T-helper 17 cell (primary cell): ENCODE data around the gene DQX1. TPM values are rescaled to one million over a fixed set of nuclear protein-coding genes. Genes with fewer than 3 reads are reported as not detected.

Experiments
- ATAC-seq: fragments of 150-1000 bp; cut with Tn5 transposase; 2 replicates; pipeline ENCODE4 v1.10.0; 2021; ENCODE audit warnings: mild to moderate bottlenecking, moderate library complexity
- DNase-seq, 3 donors: peaks; one replicate each; pipeline versions ENCODE4 v3.0.0 to v3.0.0-alpha.2; 2020 to 2021
- H3K9me3 ChIP-seq: one replicate; pipeline ENCODE4 v1.7.0; 2013; ENCODE audit warnings: low read length, mild to moderate bottlenecking; ENCODE audit not compliant: control insufficient read depth, poor library complexity, severe bottlenecking
- H3K27ac Mint-ChIP-seq: one replicate; pipeline ENCODE4 v1.8.0; 2022; ENCODE audit warnings: mild to moderate bottlenecking, moderate library complexity, mixed read lengths
- H3K27me3 Mint-ChIP-seq: one replicate; pipeline ENCODE4 v1.8.0; 2022; ENCODE audit warnings: mixed read lengths
- H3K36me3 Mint-ChIP-seq: one replicate; pipeline ENCODE4 v1.8.0; 2022; ENCODE audit warnings: low read depth, mixed read lengths
- H3K4me1 Mint-ChIP-seq: one replicate; pipeline ENCODE4 v1.8.0; 2022; ENCODE audit warnings: mild to moderate bottlenecking, mixed read lengths
- H3K4me3 Mint-ChIP-seq: one replicate; pipeline ENCODE4 v1.8.0; 2022; ENCODE audit warnings: mild to moderate bottlenecking, moderate library complexity, mixed read lengths
- total RNA-seq, 4 donors: library from RNA in 2 of 4; stranded (reverse) in 2 of 4; gene quantifications; one replicate each; pipeline ENCODE4 v1.2.3 and lab custom pipeline; 2022 to 2026

Gene DQX1
- total RNA-seq, 2 donors from 2014 or later: 0.23 TPM; not detected in 1

DNA sequence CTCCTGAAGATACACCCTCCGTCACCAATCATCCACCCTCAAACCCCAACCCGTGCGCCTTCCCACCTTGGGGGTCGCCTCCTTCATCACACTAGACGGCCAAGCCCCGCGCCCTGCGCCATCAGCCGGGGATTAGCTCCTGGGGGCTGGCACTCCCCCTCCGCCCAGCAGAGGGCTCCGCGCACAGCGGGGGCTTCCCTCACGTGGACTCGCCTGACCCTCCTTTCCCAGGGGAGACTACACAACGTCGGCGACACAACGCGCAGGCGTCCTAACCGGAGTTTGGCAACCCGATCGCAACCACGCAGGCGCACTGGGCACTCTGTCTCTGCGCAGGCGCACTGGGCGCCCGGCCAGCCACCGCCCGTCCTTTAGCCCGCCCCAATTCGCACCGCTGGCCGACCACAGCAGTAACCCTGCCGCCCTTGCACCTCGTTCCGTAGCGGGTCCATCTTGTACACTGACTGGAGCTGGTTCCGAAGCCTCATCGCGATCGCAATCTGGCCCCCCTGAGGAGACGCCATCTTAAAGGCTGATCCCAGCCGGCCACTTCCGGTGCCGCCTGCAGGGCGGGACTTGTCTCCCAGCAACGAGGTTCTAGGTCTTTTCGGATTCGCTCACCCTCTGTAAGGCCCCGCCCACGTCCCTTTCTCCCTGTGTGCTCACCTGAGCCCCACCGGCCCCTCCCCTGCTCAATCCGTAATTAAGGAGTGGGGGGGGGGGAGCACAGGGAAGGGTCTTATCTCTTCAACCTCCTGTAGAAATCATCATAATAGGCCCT lies 18.7 kb downstream of the DQX1 start, which contains the start of gene PCGF1:
Gene PCGF1, minus strand, starts transcription at position 551 of the 781 bp plus-strand sequence. Its CDS starts 27 bp downstream, at position 524.
- H3K9me3 ChIP-seq: no peaks in the 10 kb centered on the region
- Mint-ChIP-seq H3K4me1 (peaks cover 38% of the 10 kb centered on the region), H3K27ac (peak within 1 kb of the TSS; percentile 100), H3K36me3 (peaks cover 13% of the 10 kb centered on the region), H3K4me3 (peak within 1 kb of the TSS; percentile 99), H3K27me3 (peaks cover 33% of the 10 kb centered on the region)
- peak; percentile 96 for ATAC-seq
- DNase-seq: peak; percentile 92 to 97 (median 96)

GRCh38 chr2:74505448-74506246 lies 20.4 kb downstream of the DQX1 start:
- DNase-seq: no peak
- no peak for ATAC-seq
- peaks cover 13% of the 10 kb centered on the region for H3K36me3 Mint-ChIP-seq
- no peaks in the 10 kb centered on the region for H3K9me3 ChIP-seq
- peak overlapping the region; percentile 56 for H3K27ac Mint-ChIP-seq
- H3K4me3 Mint-ChIP-seq: no peak overlapping the region
- H3K4me1 Mint-ChIP-seq: peaks cover 41% of the 10 kb centered on the region
- H3K27me3 Mint-ChIP-seq: peaks cover 50% of the 10 kb centered on the region

DNA sequence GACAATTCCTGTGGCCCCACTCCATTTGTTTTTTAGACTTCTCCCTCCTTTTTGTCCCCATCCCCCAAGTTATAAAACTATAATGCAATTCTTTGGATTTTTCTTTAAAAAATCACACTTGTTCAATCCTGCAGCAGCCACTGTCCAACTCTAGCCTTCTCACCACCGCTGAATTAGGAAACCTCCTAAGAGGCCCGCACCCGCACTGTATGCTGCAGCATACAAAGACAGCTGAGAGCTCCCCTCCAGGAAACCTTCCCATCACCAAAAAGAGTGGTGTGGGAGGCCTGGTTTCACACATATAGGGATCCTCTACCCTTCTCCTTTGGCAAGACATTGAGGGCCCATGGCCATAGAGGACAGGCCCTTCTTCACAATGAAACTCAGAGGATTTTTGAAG lies 21.4 kb downstream of the DQX1 start:
- Mint-ChIP-seq H3K27me3 (peaks cover 59% of the 10 kb centered on the region), H3K4me1 (peaks cover 38% of the 10 kb centered on the region)

GRCh38 chr2:74503506-74504475 lies 22.2 kb downstream of the DQX1 start:
- Mint-ChIP-seq H3K4me1 (peaks cover 42% of the 10 kb centered on the region), H3K4me3 (peak overlapping the region; percentile 75), H3K27me3 (peaks cover 64% of the 10 kb centered on the region), H3K27ac (peak overlapping the region; percentile 56), H3K36me3 (peaks cover 13% of the 10 kb centered on the region)
- H3K9me3 ChIP-seq: no peaks in the 10 kb centered on the region
- no peak for ATAC-seq
- no peak for DNase-seq

More for the DNA sequence above, 21.4 kb downstream of the DQX1 start:
- no peak for DNase-seq
- Mint-ChIP-seq H3K4me3 (no peak overlapping the region), H3K36me3 (peaks cover 13% of the 10 kb centered on the region), H3K27ac (peak overlapping the region; percentile 56)
- no peak for ATAC-seq
- no peaks in the 10 kb centered on the region for H3K9me3 ChIP-seq

DNA sequence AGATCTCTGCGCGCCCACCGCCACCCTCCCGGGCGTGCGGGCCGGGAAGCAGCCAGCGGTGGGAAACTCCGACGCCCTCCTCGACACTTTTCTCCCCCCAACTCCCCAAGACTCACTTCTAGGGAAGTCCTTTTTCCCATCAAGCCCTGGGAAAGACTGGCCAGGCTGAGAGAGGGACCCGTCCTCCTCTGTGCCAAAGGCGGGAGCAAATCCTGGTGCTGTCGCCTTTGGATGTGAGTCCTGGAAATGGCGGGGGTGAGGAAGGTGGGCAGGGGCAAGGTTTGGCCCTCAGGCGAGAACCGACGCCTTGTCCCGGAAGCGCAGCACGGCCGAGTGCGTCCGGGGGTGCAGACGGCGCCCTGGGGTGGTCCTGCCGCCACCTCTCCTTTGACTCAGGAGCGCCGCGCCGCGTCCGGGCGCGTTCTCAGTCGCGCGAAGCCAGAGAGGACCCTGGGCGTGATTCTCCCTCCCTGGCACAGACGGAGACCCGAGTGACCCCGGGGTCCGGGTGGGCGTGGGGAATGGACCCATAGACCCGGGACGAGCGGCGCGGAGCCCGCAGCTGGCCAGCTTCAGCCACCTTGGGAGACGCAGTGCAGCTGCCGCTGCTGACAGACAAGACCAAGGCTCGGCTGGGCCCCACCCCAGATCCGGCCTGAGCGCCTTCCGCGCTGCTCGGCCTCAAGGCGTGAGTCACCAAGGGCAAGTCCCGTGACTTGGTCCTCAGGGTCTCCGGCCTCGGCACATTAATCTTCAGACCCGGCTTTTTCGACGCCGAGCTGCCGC lies 23.1 kb downstream of the DQX1 start:
- H3K9me3 ChIP-seq: no peaks in the 10 kb centered on the region
- no peak overlapping the region for H3K27ac Mint-ChIP-seq
- ATAC-seq (no peak), DNase-seq (no peak)
- H3K27me3 Mint-ChIP-seq: peaks cover 71% of the 10 kb centered on the region
- H3K4me3 Mint-ChIP-seq: peak overlapping the region; percentile 75
- peaks cover 13% of the 10 kb centered on the region for H3K36me3 Mint-ChIP-seq
- peaks cover 42% of the 10 kb centered on the region for H3K4me1 Mint-ChIP-seq

GRCh38 chr2:74502147-74502719 lies 23.8 kb downstream of the DQX1 start:
- DNase-seq (no peak), ATAC-seq (no peak)
- Mint-ChIP-seq H3K4me3 (peak overlapping the region; percentile 75), H3K36me3 (peaks cover 11% of the 10 kb centered on the region), H3K27me3 (peaks cover 76% of the 10 kb centered on the region), H3K4me1 (peaks cover 39% of the 10 kb centered on the region), H3K27ac (no peak overlapping the region)
- H3K9me3 ChIP-seq: no peaks in the 10 kb centered on the region

DNA sequence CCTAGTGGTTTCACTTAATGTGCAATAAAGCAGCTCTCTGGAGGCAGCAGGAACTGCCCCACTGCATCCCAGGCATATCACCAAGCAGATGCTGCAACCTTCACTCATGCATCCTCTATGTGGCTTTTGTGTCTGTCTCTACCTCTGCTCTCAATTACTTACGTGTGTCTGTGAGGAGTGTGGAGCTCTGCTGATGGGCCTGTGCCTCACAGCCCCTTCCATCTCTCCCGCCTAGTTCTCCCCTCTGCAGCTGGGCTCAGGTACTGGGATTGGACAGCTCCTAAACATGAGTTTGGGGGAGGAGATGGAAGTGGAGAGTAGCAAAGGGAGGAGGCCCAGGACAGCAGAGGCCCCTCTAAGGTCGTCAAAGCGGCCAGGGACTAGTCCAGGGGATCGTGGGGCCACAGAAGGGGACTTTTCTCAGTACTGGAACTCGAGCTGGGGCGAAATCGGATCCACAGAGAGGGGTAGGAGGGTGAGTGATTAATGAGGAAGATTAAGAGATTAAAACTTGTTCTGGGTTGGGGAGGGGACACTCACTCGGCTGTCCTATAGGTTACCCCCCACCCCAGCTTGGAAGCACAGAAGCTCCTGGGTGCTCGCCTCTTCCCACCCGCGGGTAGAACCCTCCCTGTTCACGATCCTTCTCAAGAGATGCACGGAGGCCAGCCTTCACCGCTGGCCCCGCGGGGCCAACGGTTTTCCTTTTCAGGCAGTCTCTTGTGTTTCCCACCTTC lies 24.5 kb downstream of the DQX1 start:
- Mint-ChIP-seq H3K27me3 (peaks cover 73% of the 10 kb centered on the region), H3K36me3 (peaks cover 11% of the 10 kb centered on the region), H3K27ac (peak overlapping the region; percentile 2), H3K4me3 (peak overlapping the region; percentile 71), H3K4me1 (peaks cover 32% of the 10 kb centered on the region)
- DNase-seq: no peak
- H3K9me3 ChIP-seq: no peaks in the 10 kb centered on the region
- no peak for ATAC-seq

DNA sequence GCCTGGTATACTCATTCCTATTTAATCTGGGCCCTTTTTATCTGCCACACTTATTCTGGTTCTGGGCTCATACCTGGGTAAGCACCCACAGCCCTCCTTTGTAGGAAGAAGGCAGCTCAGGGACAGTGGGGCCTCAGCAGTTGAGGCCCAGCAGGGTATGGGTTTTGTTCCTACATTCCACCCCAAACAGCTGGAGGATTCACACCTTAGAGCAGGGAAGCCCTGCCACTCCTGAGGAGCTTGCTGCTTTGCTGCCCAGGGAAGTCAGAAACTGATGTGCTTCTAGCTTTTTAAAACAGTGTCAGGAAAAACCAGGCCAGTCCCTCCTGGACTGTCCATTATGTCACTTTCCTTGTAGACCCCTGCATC lies 25.5 kb downstream of the DQX1 start:
- ATAC-seq (no peak), DNase-seq (no peak)
- Mint-ChIP-seq H3K4me1 (peaks cover 33% of the 10 kb centered on the region), H3K27me3 (peaks cover 73% of the 10 kb centered on the region), H3K4me3 (no peak overlapping the region), H3K27ac (no peak overlapping the region), H3K36me3 (peaks cover 11% of the 10 kb centered on the region)
- no peaks in the 10 kb centered on the region for H3K9me3 ChIP-seq

DNA sequence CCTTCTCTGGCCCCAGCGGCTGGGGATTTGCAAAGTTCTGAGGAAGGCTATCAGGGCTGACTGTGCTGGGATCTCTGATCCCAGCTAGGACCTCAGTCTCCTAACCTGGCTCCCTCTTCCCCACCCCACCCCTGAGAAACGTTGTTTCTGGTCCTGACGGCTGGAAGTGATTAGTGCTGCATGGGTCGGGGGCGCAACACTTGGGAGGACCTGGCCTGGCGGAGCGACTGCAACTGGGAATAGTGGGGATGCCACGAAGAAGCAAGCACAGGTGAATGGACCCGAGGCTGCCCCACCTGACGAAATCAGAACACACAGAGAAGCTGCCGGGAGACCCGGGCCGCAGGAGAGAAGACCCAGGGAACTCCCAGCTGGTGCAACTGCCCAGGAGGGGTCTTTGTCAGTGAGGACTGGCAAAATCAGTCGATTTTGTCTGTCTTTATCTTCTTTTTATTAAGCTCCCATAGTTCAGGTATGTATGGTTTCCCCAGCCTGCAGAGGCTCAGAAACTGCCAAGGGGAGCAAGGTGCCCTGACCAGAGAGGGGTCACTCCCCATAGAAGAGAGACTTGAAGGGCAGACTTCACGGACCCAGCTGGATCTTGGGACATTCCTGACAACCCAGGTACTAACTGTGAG lies 26.0 kb downstream of the DQX1 start:
- no peak for DNase-seq
- Mint-ChIP-seq H3K4me3 (no peak overlapping the region), H3K27me3 (peaks cover 70% of the 10 kb centered on the region), H3K36me3 (peaks cover 10% of the 10 kb centered on the region), H3K4me1 (peaks cover 31% of the 10 kb centered on the region), H3K27ac (no peak overlapping the region)
- no peaks in the 10 kb centered on the region for H3K9me3 ChIP-seq
- no peak for ATAC-seq

GRCh38 chr2:74499267-74499939 lies 26.6 kb downstream of the DQX1 start, which contains the start of gene LBX2:
Gene LBX2 (minus strand): TSS chr2:74499603. CDS start chr2:74499537, 66 bp downstream.
- peak within 1 kb of the TSS; percentile 84 for H3K27ac Mint-ChIP-seq
- H3K27me3 Mint-ChIP-seq: peaks cover 64% of the 10 kb centered on the region
- no peaks in the 10 kb centered on the region for H3K9me3 ChIP-seq
- ATAC-seq: peak; percentile 35
- DNase-seq: no peak
- H3K4me3 Mint-ChIP-seq: peak within 1 kb of the TSS; percentile 90
- peaks cover 24% of the 10 kb centered on the region for H3K4me1 Mint-ChIP-seq
- H3K36me3 Mint-ChIP-seq: peaks cover 3% of the 10 kb centered on the region
